Activated CD4-positive, alpha-beta T cell treated with anti-CD3 and anti-CD28 coated beads, Interleukin-2, amount 50 U/mL, for 1 hour (primary cell): ENCODE data around the gene PTPRK.
"Not testable (repeated sequence)": the region's sequence is repeated elsewhere in the genome, so short reads cannot be mapped to it uniquely, and the experiment has no call there.

Experiments
- DNase-seq: peaks from one replicate; pipeline ENCODE4 v3.0.0-alpha.2; 2020

The PTPRK gene

GRCh38 chr6:127938701-127939100, 581.7 kb downstream of the PTPRK start:
- DNase-seq, result no peak

GRCh38 chr6:127937747-127938146, 582.7 kb downstream of the PTPRK start:
- no peak for DNase-seq

GRCh38 chr6:127937102-127937501, 583.3 kb downstream of the PTPRK start:
- no peak for DNase-seq

- no peak for DNase-seq
Measured at GRCh38 chr6:127934956-127935355, 585.4 kb downstream of the PTPRK start.

GRCh38 chr6:127933852-127934840, 586.3 kb downstream of the PTPRK start:
- peak; percentile 24 for DNase-seq

GRCh38 chr6:127933137-127933536, 587.3 kb downstream of the PTPRK start:
- DNase-seq, result no peak

GRCh38 chr6:127932708-127933107, 587.7 kb downstream of the PTPRK start:
- no peak for DNase-seq

GRCh38 chr6:127926441-127926840, 594.0 kb downstream of the PTPRK start:
- not testable (repeated sequence) for DNase-seq

GRCh38 chr6:127924440-127924839, 596.0 kb downstream of the PTPRK start:
- DNase-seq, result no peak

- DNase-seq, result no peak
Measured at GRCh38 chr6:127924031-127924430, 596.4 kb downstream of the PTPRK start.

- DNase-seq, result no peak
Measured at GRCh38 chr6:127923135-127923534, 597.3 kb downstream of the PTPRK start.

- no peak for DNase-seq
Measured at GRCh38 chr6:127921982-127922381, 598.4 kb downstream of the PTPRK start.

- DNase-seq, result no peak
Measured at GRCh38 chr6:127920804-127921203, 599.6 kb downstream of the PTPRK start.
